GM21529 (cell line): ENCODE data around the gene FOXR1.
"Not testable (repeated sequence)": the region's sequence is repeated elsewhere in the genome, so short reads cannot be mapped to it uniquely, and the experiment has no call there.

Experiments used
- ATAC-seq: cut with Tn5 transposase; IDR thresholded peaks from one replicate; pipeline ENCODE4 v1.9.1; 2021; ENCODE audit not compliant: unreplicated experiment

Gene FOXR1

DNA sequence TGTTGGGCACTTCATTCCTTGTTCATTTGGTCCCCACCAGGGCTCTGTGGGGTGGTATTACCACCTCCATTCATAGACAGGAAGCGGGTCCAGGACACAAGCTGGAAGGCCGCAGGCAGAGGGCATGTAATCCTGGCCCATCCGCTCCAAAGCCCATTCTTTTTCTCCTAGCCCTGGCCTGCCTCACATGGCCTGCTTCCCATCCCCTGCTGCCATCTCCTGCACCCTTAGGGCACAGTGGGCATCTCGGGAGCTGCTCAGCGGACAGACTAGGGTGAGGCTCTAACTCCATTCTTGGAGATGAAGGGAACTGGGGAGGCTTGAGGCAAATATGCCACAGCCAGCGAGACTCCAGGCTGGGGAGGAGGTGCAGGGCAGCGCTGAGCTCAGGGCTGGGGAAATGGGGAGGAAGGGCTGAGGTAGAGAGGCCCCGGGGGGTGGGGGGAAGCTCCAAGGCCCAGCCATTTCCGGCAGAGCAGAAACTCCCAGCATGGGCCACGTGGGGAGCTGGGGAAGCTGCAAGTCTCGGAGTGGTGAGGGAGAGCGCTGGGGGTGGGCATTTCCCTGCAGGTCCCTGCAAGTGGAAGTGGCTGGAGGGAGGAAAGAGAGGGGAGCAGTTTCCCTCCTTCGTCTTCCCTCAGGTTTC lies 31.5 kb upstream of the FOXR1 start:
- no peak for ATAC-seq

DNA sequence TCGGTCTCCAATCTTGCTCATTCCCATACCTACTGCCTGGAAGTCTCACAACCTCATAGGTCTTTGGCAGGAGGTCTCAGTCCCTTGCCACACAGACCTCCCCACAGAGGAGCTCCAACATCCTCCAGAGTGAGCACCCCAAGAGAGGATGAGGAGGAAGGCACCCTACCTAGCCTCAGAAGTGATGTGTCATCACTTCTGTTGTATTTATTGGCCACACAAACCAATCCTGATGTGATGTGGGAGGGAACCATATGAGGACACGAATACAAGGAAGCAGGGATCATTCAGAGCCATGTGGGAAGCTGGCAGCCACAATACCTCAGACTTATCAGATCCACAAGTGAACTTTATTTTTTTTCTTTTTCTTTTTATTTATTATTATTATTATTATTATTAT lies 24.5 kb upstream of the FOXR1 start:
- no peak for ATAC-seq

- ATAC-seq, result no peak
Observed at GRCh38 chr11:118948000-118948399, 23.6 kb upstream of the FOXR1 start.

- ATAC-seq, result no peak
Observed at GRCh38 chr11:118953265-118953664, 18.3 kb upstream of the FOXR1 start.

- not testable (repeated sequence) for ATAC-seq
Observed at GRCh38 chr11:118953976-118954375, 17.6 kb upstream of the FOXR1 start.

- peak; percentile 70 for ATAC-seq
Observed at GRCh38 chr11:118956094-118956846, 15.3 kb upstream of the FOXR1 start, which contains the start of gene UPK2. Gene UPK2 (plus strand): TSS chr11:118956298. CDS start chr11:118956351, 53 bp downstream.

- no peak for ATAC-seq
Observed at GRCh38 chr11:118956847-118957469, 14.6 kb upstream of the FOXR1 start.

GRCh38 chr11:118957549-118957948 lies 14.0 kb upstream of the FOXR1 start:
- no peak for ATAC-seq

- ATAC-seq, result no peak
Observed at GRCh38 chr11:118957968-118958367, 13.6 kb upstream of the FOXR1 start.

- no peak for ATAC-seq
Observed at GRCh38 chr11:118958577-118958976, 13.0 kb upstream of the FOXR1 start.

DNA sequence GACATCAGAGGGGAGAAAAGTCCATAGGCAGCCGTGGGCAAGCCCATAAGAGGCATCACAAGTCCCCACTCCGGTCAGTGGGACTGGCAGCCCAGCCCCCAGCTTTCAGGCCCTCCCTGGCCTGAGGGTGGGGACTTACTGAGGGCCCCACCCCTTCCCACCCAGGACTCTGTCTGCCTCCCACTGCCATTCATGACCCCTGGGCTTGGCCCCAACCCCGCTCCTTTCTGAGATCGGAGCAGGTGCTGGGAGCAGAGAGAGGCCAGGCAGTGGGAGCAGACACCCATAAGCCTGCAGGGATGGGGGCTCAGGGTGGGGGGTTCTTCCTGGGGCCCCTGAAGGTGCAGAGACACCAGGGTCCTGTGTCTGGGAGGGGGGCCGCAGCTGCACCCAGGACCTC lies 10.4 kb upstream of the FOXR1 start:
- no peak for ATAC-seq

DNA sequence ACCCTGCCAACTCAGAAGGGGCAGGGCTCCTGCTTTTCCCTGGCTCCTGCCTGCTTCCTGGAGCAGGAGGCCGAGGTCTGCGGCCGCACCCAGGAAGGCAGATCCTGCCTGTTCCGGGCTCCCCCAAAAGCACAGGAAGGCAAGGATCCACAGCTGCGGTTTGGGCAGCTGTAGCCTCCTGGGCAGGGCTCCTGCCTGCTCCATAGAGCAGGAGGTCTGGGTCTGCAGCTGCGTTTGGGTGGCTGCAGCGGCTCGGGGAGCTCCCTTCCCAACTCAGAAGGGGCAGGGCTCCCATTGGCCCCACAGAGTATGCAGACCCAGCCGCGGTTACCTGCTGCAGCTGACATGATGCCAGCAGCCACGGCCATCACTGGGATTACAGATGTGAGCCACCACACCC lies 10.0 kb upstream of the FOXR1 start:
- no peak for ATAC-seq

- ATAC-seq, result not testable (repeated sequence)
Observed at GRCh38 chr11:118969508-118969907, 2.1 kb upstream of the FOXR1 start.

DNA sequence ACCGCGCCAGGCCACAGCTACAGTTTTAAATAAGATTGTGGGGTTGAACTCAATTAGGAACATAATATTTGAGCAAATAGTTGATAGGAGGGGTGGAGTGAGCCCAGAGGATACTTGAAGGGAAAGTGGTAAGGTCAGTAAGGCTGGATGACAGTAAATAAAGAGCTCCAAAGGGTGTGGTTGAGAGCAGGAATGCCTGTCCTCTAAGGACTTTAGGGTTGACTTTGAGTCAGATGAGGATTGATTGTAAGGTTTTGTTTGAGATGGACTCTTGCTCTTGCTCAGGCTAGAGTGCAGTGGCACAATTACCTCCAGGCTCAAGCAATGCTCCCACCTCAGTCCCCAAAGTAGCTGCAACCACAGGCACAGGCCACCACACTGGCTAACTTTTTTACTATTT lies 2.4 kb downstream of the FOXR1 start:
- no peak for ATAC-seq

DNA sequence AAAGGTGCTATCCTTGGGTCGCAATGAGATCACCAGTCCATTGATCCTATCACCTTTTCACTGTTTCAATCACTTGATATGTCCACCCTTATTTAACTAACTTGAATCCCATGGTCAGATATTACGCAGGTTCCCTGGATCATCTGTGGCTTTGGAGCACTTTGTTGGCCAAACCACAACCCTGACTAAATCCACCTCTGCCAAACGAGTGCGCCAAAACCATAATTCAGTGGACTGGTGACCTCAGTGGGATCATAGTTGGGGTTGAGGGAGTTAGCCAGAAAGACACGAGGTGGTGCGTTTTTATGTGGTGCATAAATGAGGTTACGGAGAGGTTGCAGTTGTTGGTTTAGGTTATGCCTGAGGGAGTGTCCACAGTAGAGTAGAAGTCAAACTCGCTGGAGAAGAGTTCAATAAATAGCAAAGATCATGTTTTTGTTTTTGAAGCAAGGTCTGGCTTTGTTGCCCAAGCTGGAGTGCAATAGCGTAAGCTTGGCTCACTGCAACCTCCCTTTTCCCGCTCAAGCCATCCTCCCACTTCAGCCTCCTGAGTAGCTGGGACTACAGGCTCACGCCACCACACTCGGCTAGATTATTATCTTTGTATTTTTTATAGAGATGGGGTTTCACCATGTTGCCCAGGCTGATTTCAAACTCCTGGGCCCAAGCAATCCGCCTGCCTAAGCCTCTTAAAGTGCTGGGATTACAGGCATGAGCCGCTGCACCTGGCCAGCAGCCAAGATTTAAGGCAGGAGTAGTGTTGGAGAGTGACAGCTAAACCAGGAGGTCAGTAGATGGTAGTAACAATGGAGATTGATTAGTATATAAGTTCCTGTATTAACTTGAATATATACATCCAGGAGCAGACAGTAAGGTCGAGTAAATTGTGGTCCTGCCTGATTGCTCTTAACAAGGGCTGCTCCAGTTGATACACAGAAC lies 4.5 kb downstream of the FOXR1 start:
- no peak for ATAC-seq

GRCh38 chr11:118979434-118979833 lies 7.9 kb downstream of the FOXR1 start:
- no peak for ATAC-seq

DNA sequence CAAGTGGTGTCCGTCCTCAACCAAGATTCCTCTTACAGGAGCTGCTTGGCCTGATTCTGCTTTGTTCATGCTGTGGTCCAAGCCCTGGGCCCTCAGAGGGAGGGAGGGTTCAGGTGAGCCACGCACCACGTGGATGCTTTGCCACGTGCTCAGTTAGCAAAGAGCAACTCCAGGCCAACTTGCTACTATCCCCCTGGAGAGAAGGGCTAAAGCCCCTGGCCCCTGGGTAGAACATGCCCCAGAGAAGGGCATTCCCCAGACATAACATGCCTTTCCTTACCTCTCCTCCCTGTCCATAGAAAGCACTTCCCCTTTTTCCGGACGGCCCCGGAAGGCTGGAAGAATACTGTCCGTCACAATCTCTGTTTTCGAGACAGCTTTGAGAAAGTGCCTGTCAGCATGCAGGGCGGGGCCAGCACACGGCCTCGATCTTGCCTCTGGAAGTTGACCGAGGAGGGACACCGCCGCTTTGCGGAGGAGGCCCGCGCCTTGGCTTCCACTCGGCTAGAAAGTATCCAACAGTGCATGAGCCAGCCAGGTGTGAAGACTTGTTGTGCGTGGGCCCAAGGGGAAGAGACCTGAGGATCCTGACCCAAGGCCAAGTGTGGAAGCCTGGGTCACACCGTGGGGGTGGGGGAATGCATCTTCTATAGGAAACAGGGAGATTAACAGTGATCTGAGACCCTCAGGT lies 8.8 kb downstream of the FOXR1 start:
- no peak for ATAC-seq

GRCh38 chr11:118984337-118984736 lies 12.8 kb downstream of the FOXR1 start:
- ATAC-seq, result not testable (repeated sequence)

DNA sequence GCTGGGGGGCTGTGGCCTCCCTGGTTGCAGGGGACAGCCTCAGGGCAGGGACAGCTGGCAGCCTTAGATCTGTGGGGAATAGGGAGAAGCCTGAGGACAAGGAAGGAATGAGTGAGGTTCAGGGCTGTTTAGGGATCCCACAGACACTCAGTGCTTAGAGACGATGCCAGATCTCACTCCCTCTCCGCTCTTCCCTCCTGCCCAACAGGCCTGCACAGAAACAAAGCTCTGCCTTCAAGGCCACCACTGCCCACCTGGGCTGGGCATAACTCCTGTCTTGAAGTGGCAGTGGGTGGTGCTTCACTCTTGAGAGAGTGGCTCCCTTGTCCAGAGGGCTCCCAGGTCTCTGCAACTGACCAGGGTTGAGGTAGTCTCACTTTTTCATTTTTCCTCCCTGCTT lies 13.3 kb downstream of the FOXR1 start:
- no peak for ATAC-seq

GRCh38 chr11:118988280-118988679 lies 16.7 kb downstream of the FOXR1 start:
- ATAC-seq, result no peak
